K562 (cell line): ENCODE results near the gene WDR91. TPM values are rescaled to one million over a fixed set of nuclear protein-coding genes. Genes with fewer than 3 reads are reported as not detected.

Source experiments
- ATAC-seq: fragments of 200-7000 bp; cut with Tn5 transposase; 3 replicates; pipeline ENCODE4 v1.9.1; 2020; ENCODE audit warnings: moderate library complexity
- BruUV-seq: library from RNA; stranded (reverse); fragments of 400-500 nt; replicated peaks from 2 replicates; lab custom pipeline; 2021; lab: Mats Ljungman, UMichigan
- CTCF ChIA-PET: fragments of 300-600 bp; formaldehyde crosslinking; extraction: SDS; loops from one replicate; lab custom pipeline; 2021; ENCODE audit warnings: low intra/inter-chr PET ratio; lab: Yijun Ruan, JAX
- POLR2A ChIA-PET: fragments of 300-600, 350-650 bp; sonication (Branson Sonifier 250); formaldehyde crosslinking; extraction: SDS; loops from one replicate; lab custom pipeline; 2021; ENCODE audit warnings: antibody characterized with exemption, inconsistent platforms; lab: Yijun Ruan, JAX
- DNase-seq, 4 experiments: peaks; one replicate each; pipeline versions ENCODE4 v3.0.0 to v3.0.0-alpha.2; 2011 to 2018; ENCODE audit warnings: low spot score in 3 of 4, mixed read lengths in 3 of 4; ENCODE audit errors: extremely low read depth in 1 of 4
- FAIRE-seq: peaks from 2 replicates; lab custom pipeline; 2011; peaks lifted over from hg19 to GRCh38; lab: Jason Lieb, UNC
- H2AFZ ChIP-seq: 2 replicates; pipeline ENCODE4 v1.6.0; 2011; ENCODE audit warnings: low read depth, low read length, control low read depth, inconsistent platforms
- H3K27ac ChIP-seq: fragments of 200-600 bp; 3 replicates; pipeline ENCODE4 v1.8.0; 2011; ENCODE audit warnings: low read depth, mild to moderate bottlenecking, control low read depth, inconsistent platforms, low read length, moderate library complexity, mixed read lengths; ENCODE audit errors: extremely low read depth
- H3K27me3 ChIP-seq, 2 experiments: fragments of 300-600 bp in 1 of 2; 2 replicates in 1 of 2; 3 replicates in 1 of 2; pipeline versions ENCODE4 v1.6.0 to v1.8.0; 2011; ENCODE audit warnings: inconsistent platforms in 2 of 2, low read length in 2 of 2, mild to moderate bottlenecking in 1 of 2, mixed read lengths in 1 of 2, moderate library complexity in 1 of 2; ENCODE audit not compliant: control insufficient read depth in 2 of 2, insufficient read depth in 2 of 2
- H3K36me3 ChIP-seq: fragments of 300-600 bp; 3 replicates; pipeline ENCODE4 v1.8.0; 2011; ENCODE audit warnings: mild to moderate bottlenecking, low read length, inconsistent platforms; ENCODE audit not compliant: control insufficient read depth, insufficient read depth
- H3K4me1 ChIP-seq, 2 experiments: fragments of 200-600 bp in 1 of 2; replicated peaks in 1 of 2; 2 replicates in 1 of 2; 3 replicates in 1 of 2; pipeline versions ENCODE4 v1.5.1 to v1.8.0; 2011; ENCODE audit warnings: inconsistent platforms in 2 of 2, low read length in 2 of 2, mild to moderate bottlenecking in 1 of 2, mixed read lengths in 1 of 2, moderate library complexity in 1 of 2; ENCODE audit not compliant: control insufficient read depth in 2 of 2, insufficient read depth in 2 of 2
- H3K4me2 ChIP-seq: 2 replicates; pipeline ENCODE4 v1.6.1; 2011; ENCODE audit warnings: low read length, control low read depth, inconsistent platforms, mixed read lengths; ENCODE audit not compliant: insufficient read depth
- H3K4me3 ChIP-seq: fragments of 200-600 bp; sonication (generic), shearing (Covaris generic); 2 replicates; pipeline ENCODE4 v1.5.1; 2016; ENCODE audit warnings: control low read depth, inconsistent platforms
- H3K79me2 ChIP-seq: fragments of 200-600 bp; 3 replicates; pipeline ENCODE4 v1.8.0; 2011; ENCODE audit warnings: low read length, inconsistent platforms; ENCODE audit not compliant: control insufficient read depth, insufficient read depth
- H3K9ac ChIP-seq, 2 experiments: 2 replicates each; pipeline versions ENCODE4 v1.6.0 to v1.6.1; 2011; ENCODE audit warnings: low read depth in 2 of 2, low read length in 2 of 2, control low read depth in 1 of 2, inconsistent platforms in 1 of 2, mild to moderate bottlenecking in 1 of 2, mixed read lengths in 1 of 2; ENCODE audit not compliant: insufficient read depth in 1 of 2
- H3K9me1 ChIP-seq: one replicate; pipeline ENCODE4 v1.6.0; 2011; ENCODE audit warnings: inconsistent platforms, mild to moderate bottlenecking, low read length, moderate library complexity; ENCODE audit not compliant: control insufficient read depth, insufficient read depth
- H3K9me3 ChIP-seq: replicated peaks from 2 replicates; pipeline ENCODE4 v1.5.1; 2011; ENCODE audit warnings: low read depth, low read length, inconsistent platforms; ENCODE audit not compliant: control insufficient read depth, insufficient read depth
- H4K20me1 ChIP-seq: replicated peaks from 2 replicates; pipeline ENCODE4 v1.6.1; 2011; ENCODE audit warnings: low read length, inconsistent platforms, mixed read lengths; ENCODE audit not compliant: control insufficient read depth, insufficient read depth
- HINFP ChIP-seq: fragments of 450-650 bp; conservative IDR thresholded peaks from 2 replicates; pipeline ENCODE4 v1.6.1; 2016; ENCODE audit warnings: missing genetic modification characterization, low read depth, mild to moderate bottlenecking, control low read depth, missing compliant biosample characterization
- MED1 ChIP-seq: sonication (generic); formaldehyde crosslinking; IDR thresholded peaks from 2 replicates; pipeline ENCODE4 v1.8.1; 2023; ENCODE audit warnings: missing genetic modification reagents, borderline replicate concordance
- MGA ChIP-seq: fragments of 450-650 bp; IDR thresholded peaks from 2 replicates; pipeline ENCODE4 v1.6.1; 2016; ENCODE audit warnings: mild to moderate bottlenecking, moderate library complexity
- PTBP1 ChIP-seq: fragments of 200-400 bp; formaldehyde crosslinking; IDR thresholded peaks from 2 replicates; pipeline ENCODE4 v1.6.1; 2017; ENCODE audit warnings: low read depth, low read length
- ZNF174 ChIP-seq: fragments of 250-450 bp; sonication (Bioruptor Pico); IDR thresholded peaks from 2 replicates; pipeline ENCODE4 v1.4.0; 2020; ENCODE audit warnings: mild to moderate bottlenecking
- ZNF175 ChIP-seq: fragments of 200-800 bp; sonication (Bioruptor generic); IDR thresholded peaks from 2 replicates; pipeline ENCODE4 v1.6.1; 2016; ENCODE audit warnings: low read depth, mild to moderate bottlenecking, missing genetic modification characterization, missing compliant biosample characterization
- ZNF707 ChIP-seq: fragments of 250-450 bp; sonication (Bioruptor Pico); conservative IDR thresholded peaks from 2 replicates; pipeline ENCODE4 v1.8.0; 2022; ENCODE audit warnings: inconsistent platforms, mild to moderate bottlenecking, moderate library complexity
- WGBS: fragments of 100-300 bp; shearing (Covaris generic); methylation state at CpG from one replicate; pipeline ENCODE4 v1.1.6; 2016; ENCODE audit warnings: low coverage, mixed read lengths; ENCODE audit not compliant: insufficient coverage; ENCODE audit errors: missing lambda C conversion rate; 5-methylcytosine and 5-hydroxymethylcytosine counted together
- in situ Hi-C: fragments of 300-500 bp; cut with MboI; formaldehyde crosslinking; loops from 4 replicates; pipeline ENCODE4 v1.15.0; 2018; ENCODE audit warnings: inconsistent platforms, mixed read lengths
- intact Hi-C: fragments of 100-400 bp; cut with micrococcal nuclease; formaldehyde crosslinking; loops from 2 replicates; pipeline ENCODE4 v1.14.2; 2022
- polyA plus RNA-seq, 8 experiments: library from polyadenylated mRNA; depleted of rRNA in 4 of 8; stranded (reverse) in 5 of 8; unstranded in 3 of 8; fragments of >200 nt; fragmentation: Nextera tagmentation in 2 of 8; fragmentation: Illumina TruSeq in 1 of 8; extraction: Ambion mirVana in 2 of 8; extraction: Trizol in 1 of 8; gene quantifications; 2 replicates each; pipeline versions ENCODE4 v1.2.1 to v1.2.3, GENCODE V29; 2011 to 2014; ENCODE audit warnings: inconsistent platforms in 1 of 8, missing spikeins in 1 of 8
- total RNA-seq, 7 experiments: library from RNA; depleted of rRNA in 6 of 7; stranded (reverse); fragments of >200 nt in 6 of 7; fragmentation: Illumina TruSeq in 2 of 7; extraction: Trizol in 2 of 7; gene quantifications; 2 replicates each; pipeline versions ENCODE4 v1.2.1 to v1.2.3, GENCODE V29; 2011 to 2021; ENCODE audit warnings: low replicate concordance in 1 of 7

The WDR91 gene
- total and polyA plus RNA-seq, 9 of the 15 experiments (the other 6 are each of a cell fraction or from before 2014, with no cell fraction given) = 1.9 to 18.2 (median 9.8) TPM

- no peak for FAIRE-seq
- POLR2A ChIA-PET = interaction anchor here (0.5 to 0.6 kb wide), 2 partner anchors 9 to 204 kb away, joined by 3 read pairs; no protein-coding TSS in a partner anchor
- intact Hi-C loops (no loop called here), in situ Hi-C loops (no loop called here)
- H2AFZ ChIP-seq = peak within 1 kb of the TSS; percentile 49
- no peaks in the 10 kb centered on the region for H4K20me1 ChIP-seq
- WGBS = 77% methylated on average over 23 of the region's 28 CpGs
- 0 out of 2 replicates have a peak within 1 kb of the TSS, but pooled peaks have one; percentile 21 for H3K4me2 ChIP-seq
- no peak within 1 kb of the TSS for H3K27ac ChIP-seq
- no peaks in the 10 kb centered on the region for H3K27me3 ChIP-seq
- no TSS peak for BruUV-seq
- no peaks in the 10 kb centered on the region for H3K79me2 ChIP-seq
- H3K4me3 ChIP-seq = no peak within 1 kb of the TSS
- no peaks in the 10 kb centered on the region for H3K9me3 ChIP-seq
- peaks cover 13 to 24% of the 10 kb centered on the region in 2 experiments; a peak in 4 of 5 replicates for H3K4me1 ChIP-seq
- no peak for DNase-seq
- TF ChIP-seq PTBP1 (no peak), HINFP (no peak), MED1 (CRISPR knock-in tag) (no peak), ZNF175 (CRISPR knock-in tag) (no peak), ZNF707 (CRISPR knock-in tag) (no peak), ZNF174 (CRISPR knock-in tag) (no peak), MGA (no peak)
- no peak within 1 kb of the TSS for H3K9ac ChIP-seq
- no peaks in the 10 kb centered on the region for H3K9me1 ChIP-seq
- H3K36me3 ChIP-seq = no peaks in the 10 kb centered on the region
- ATAC-seq = no peak
- CTCF ChIA-PET = no interaction called here
These were observed 22.2 kb upstream of the WDR91 start, which contains the start of gene STRA8 for GRCh38 chr7:135233570-135233969. TSS of gene STRA8 (plus strand) at chr7:135233838. CDS start at chr7:135240525, 6,687 bp downstream.
